SKM-1 treated with dmso at 0.1 percent for 144 hours (cell line): ENCODE results near the gene CT45A7.
"Not testable (repeated sequence)": the region's sequence is repeated elsewhere in the genome, so short reads cannot be mapped to it uniquely, and the experiment has no call there.

Source experiments
- DNase-seq: peaks from one replicate; lab custom pipeline; 2025; ENCODE audit not compliant: unreplicated experiment; lab: John Stamatoyannopoulos, UW

Gene CT45A7, protein sequence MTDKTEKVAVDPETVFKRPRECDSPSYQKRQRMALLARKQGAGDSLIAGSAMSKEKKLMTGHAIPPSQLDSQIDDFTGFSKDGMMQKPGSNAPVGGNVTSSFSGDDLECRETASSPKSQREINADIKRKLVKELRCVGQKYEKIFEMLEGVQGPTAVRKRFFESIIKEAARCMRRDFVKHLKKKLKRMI

DNA sequence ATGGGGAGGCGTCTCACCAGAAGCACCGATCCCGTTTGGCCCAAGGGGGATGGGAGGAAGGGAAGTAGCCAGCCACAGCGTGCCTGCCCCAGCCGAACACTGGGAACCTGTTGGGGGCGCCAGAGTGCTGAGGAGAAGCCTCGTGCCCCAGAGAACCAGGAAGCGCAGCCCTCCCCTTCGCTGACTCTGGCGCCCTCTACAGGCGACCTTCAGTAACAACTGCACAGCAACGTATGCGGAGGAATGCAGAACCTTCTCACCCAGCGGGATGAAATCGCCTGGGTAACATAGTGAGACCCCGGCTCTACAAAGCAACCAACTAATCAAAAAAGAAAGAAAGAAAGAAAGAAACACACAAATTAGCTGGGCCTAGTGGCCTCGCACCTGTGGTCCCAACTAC, at the start of gene CT45A7:
Gene CT45A7 (minus strand): TSS at position 101 of the 400 bp plus-strand sequence. CDS start 3,747 bp downstream, outside the sequence.
- DNase-seq, result not testable (repeated sequence)

DNA sequence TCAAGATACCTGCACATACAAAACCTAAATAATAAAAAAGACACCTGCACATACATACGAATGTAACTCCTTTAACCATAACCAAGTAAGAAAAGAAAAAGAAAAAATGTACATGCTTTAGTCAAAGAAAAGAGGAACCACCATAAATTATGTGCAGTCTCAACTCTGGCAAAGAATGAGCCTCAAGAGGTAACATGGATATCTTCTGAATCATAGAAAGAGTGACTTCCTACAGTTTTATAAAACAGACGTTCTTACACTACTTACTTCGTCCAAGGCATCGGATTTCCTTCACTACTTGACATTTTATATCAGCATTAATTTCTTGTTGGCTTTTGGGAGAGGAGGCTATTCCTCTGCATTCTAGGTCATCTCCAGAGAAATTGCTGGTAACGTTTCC, 45.7 kb upstream of the CT45A7 start:
- not testable (repeated sequence) for DNase-seq

DNA sequence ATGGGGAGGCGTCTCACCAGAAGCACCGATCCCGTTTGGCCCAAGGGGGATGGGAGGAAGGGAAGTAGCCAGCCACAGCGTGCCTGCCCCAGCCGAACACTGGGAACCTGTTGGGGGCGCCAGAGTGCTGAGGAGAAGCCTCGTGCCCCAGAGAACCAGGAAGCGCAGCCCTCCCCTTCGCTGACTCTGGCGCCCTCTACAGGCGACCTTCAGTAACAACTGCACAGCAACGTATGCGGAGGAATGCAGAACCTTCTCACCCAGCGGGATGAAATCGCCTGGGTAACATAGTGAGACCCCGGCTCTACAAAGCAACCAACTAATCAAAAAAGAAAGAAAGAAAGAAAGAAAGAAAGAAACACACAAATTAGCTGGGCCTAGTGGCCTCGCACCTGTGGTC, 34.6 kb upstream of the CT45A7 start, which contains the start of gene CT45A9:
Gene CT45A9 (minus strand): TSS at position 101 of the 400 bp plus-strand sequence. CDS start 3,751 bp downstream, outside the sequence.
- DNase-seq, result not testable (repeated sequence)

DNA sequence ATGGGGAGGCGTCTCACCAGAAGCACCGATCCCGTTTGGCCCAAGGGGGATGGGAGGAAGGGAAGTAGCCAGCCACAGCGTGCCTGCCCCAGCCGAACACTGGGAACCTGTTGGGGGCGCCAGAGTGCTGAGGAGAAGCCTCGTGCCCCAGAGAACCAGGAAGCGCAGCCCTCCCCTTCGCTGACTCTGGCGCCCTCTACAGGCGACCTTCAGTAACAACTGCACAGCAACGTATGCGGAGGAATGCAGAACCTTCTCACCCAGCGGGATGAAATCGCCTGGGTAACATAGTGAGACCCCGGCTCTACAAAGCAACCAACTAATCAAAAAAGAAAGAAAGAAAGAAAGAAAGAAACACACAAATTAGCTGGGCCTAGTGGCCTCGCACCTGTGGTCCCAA, 17.4 kb upstream of the CT45A7 start, which contains the start of gene CT45A8:
Gene CT45A8 (minus strand): TSS at position 101 of the 400 bp plus-strand sequence. CDS start 3,755 bp downstream, outside the sequence.
- not testable (repeated sequence) for DNase-seq

DNA sequence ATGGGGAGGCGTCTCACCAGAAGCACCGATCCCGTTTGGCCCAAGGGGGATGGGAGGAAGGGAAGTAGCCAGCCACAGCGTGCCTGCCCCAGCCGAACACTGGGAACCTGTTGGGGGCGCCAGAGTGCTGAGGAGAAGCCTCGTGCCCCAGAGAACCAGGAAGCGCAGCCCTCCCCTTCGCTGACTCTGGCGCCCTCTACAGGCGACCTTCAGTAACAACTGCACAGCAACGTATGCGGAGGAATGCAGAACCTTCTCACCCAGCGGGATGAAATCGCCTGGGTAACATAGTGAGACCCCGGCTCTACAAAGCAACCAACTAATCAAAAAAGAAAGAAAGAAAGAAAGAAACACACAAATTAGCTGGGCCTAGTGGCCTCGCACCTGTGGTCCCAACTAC, 17.2 kb downstream of the CT45A7 start, which contains the start of gene CT45A2:
Gene CT45A2 (minus strand): TSS at position 101 of the 400 bp plus-strand sequence. CDS start 3,747 bp downstream, outside the sequence.
- DNase-seq, result not testable (repeated sequence)

DNA sequence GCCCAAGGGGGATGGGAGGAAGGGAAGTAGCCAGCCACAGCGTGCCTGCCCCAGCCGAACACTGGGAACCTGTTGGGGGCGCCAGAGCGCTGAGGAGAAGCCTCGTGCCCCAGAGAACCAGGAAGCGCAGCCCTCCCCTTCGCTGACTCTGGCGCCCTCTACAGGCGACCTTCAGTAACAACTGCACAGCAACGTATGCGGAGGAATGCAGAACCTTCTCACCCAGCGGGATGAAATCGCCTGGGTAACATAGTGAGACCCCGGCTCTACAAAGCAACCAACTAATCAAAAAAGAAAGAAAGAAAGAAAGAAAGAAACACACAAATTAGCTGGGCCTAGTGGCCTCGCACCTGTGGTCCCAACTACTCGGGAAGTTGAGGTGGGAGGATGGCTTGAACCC, 34.4 kb downstream of the CT45A7 start, which contains the start of gene CT45A6:
Gene CT45A6 (minus strand): TSS at position 101 of the 400 bp plus-strand sequence. CDS start 3,794 bp downstream, outside the sequence.
- DNase-seq, result not testable (repeated sequence)

DNA sequence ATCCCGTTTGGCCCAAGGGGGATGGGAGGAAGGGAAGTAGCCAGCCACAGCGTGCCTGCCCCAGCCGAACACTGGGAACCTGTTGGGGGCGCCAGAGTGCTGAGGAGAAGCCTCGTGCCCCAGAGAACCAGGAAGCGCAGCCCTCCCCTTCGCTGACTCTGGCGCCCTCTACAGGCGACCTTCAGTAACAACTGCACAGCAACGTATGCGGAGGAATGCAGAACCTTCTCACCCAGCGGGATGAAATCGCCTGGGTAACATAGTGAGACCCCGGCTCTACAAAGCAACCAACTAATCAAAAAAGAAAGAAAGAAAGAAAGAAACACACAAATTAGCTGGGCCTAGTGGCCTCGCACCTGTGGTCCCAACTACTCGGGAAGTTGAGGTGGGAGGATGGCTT, 51.7 kb downstream of the CT45A7 start, which contains the start of gene CT45A5:
Gene CT45A5 (minus strand): TSS at position 101 of the 400 bp plus-strand sequence. CDS start 3,774 bp downstream, outside the sequence.
- DNase-seq, result not testable (repeated sequence)
